ENCODE results near the gene KAT2B. TPM values are rescaled to one million over a fixed set of nuclear protein-coding genes. Genes with fewer than 3 reads are reported as not detected.

KAT2B gene
- total RNA-seq, 1 experiment from 2014 or later, result 3.7 TPM

DNA sequence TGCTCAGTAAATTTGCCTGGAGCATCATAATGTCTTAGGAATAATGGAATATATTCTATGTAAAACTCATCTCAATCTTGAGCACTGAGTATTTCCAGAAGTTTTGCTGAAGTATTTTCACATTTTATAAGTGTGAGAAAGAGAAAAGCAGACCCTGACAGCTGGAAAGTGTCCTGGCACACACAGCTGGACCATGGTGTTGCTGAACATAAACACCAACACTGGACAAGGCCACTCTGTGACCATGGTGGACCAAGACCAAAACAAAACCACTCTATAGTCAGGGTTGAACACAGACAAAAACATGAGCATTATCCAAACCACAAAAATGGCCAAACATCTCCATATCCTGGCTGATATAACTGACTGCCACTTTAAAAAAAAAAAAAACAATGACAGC lies 160.9 kb downstream of the KAT2B start:
- TF ChIP-seq CEBPB (IDR thresholded peaks at IDR 0.05; ENCODE audit: low read depth), result no peak
- TF ChIP-seq, protein P1, sequence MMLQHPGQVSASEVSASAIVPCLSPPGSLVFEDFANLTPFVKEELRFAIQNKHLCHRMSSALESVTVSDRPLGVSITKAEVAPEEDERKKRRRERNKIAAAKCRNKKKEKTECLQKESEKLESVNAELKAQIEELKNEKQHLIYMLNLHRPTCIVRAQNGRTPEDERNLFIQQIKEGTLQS (IDR thresholded peaks at IDR 0.05), result no peak
- TF ChIP-seq ZNF274 (IDR thresholded peaks at IDR 0.05; ENCODE audit: low read depth, low read length), result no peak
- TF ChIP-seq JUND (IDR thresholded peaks at IDR 0.05), result no peak
- no peak for TF ChIP-seq EZH2 (IDR thresholded peaks at IDR 0.05)
- TF ChIP-seq SRF (IDR thresholded peaks at IDR 0.05; ENCODE audit: low read depth), result no peak
- no peak for TF ChIP-seq YY1 (IDR thresholded peaks at IDR 0.05; ENCODE audit: extremely low read depth, insufficient replicate concordance, low read depth, low read length)
- TF ChIP-seq RAD21 (IDR thresholded peaks at IDR 0.05; ENCODE audit: low read depth), result no peak
- TF ChIP-seq ZFX (IDR thresholded peaks at IDR 0.05), result no peak
- TF ChIP-seq POLR2A (IDR thresholded peaks at IDR 0.05; ENCODE audit: borderline replicate concordance, extremely low read depth, insufficient read depth, insufficient read length), result no peak
- no peak for TF ChIP-seq MAX (IDR thresholded peaks at IDR 0.05)
- TF ChIP-seq ELF1 (IDR thresholded peaks at IDR 0.05; ENCODE audit: borderline replicate concordance, low read depth), result no peak
- DNase-seq (ENCODE audit: low read depth, low spot score) (no peak), ATAC-seq (no peak)
- intact Hi-C loops (cut with micrococcal nuclease), result no loop called here
- POLR2A ChIA-PET, result no interaction called here
- Histone ChIP-seq H3K9me2 (ENCODE audit: insufficient read depth) (no peaks in the 10 kb centered on the region; the same call in 1 of the 2 replicates), H3K9ac (ENCODE audit: low read length) (no peak overlapping the region), H4K20me1 (ENCODE audit: insufficient read depth) (no peaks in the 10 kb centered on the region), H3K4me1 (ENCODE audit: control insufficient read depth in 1 of 2, insufficient read depth in 2 of 2, low read length in 2 of 2) (peaks cover 0 to 9% of the 10 kb centered on the region in 2 experiments; a peak in 2 of 4 replicates), H3K9me3 (ENCODE audit: control insufficient read depth in 1 of 2, insufficient read depth in 1 of 2, low read depth in 1 of 2, low read length in 2 of 2) (no peaks in the 10 kb centered on the region), H3K4me3 (replicated peaks in 1 of 2; ENCODE audit: low read depth in 1 of 2, low read length in 2 of 2) (no peak overlapping the region), H2AFZ (ENCODE audit: low read depth, low read length, poor library complexity, severe bottlenecking) (no peak overlapping the region), H3K36me3 (ENCODE audit: control insufficient read depth in 1 of 2, insufficient read depth in 2 of 2, low read length in 2 of 2) (no peaks in the 10 kb centered on the region), H3K27me3 (ENCODE audit: insufficient read depth, low read length) (0 out of 2 replicates have a peak, but pooled peaks cover 8% of the 10 kb centered on the region), H3K79me2 (ENCODE audit: insufficient read depth, low read length) (no peaks in the 10 kb centered on the region), H3K27ac (ENCODE audit: low read depth, low read length) (no peak overlapping the region), H3K4me2 (ENCODE audit: low read length) (no peak overlapping the region)
- CTCF ChIA-PET, result no interaction called here
- BruUV-seq (replicated peaks), result no TSS peak
- RAD21 ChIA-PET (ENCODE audit: low non-redundant PET in 1 of 2, low total read pairs in 2 of 2, uncharacterized antibody in 2 of 2, unreplicated experiment in 2 of 2), result no interaction called here

Small RNAs within 50 kb of the gene (microRNA-seq; reads per million reads assigned to microRNA genes)
- gene MIR3135A (ENCODE audit: borderline number of aligned reads), result not detected

Other genes with a start within 250 kb of the KAT2B start
- 0.30 TPM for gene EFHB, start 106.2 kb upstream of the KAT2B start, total RNA-seq (2021; ENCODE audit: unreplicated experiment)
- gene RAB5A, start 93.3 kb upstream of the KAT2B start, total RNA-seq (2021; ENCODE audit: unreplicated experiment), result 45.0 TPM
- not detected for gene PP2D1, start 28.2 kb upstream of the KAT2B start, total RNA-seq (2021; ENCODE audit: unreplicated experiment)
- gene SGO1, start 145.8 kb downstream of the KAT2B start, total RNA-seq (2021; ENCODE audit: unreplicated experiment), result 23.5 TPM